Mesenchymal stem cell (in vitro differentiated cells and primary cell): ENCODE results near the gene DST.

Experiments
- DNase-seq: peaks from one replicate; pipeline ENCODE4 v3.0.0-alpha.2; 2013
- H2AFZ ChIP-seq: one replicate; pipeline ENCODE4 v1.6.1; 2013; ENCODE audit warnings: low read depth, mild to moderate bottlenecking, control low read depth, inconsistent platforms, low read length, moderate library complexity
- H2AK5ac ChIP-seq: 2 replicates; pipeline ENCODE4 v1.6.1; 2013; ENCODE audit warnings: low read length, moderate library complexity, mild to moderate bottlenecking, inconsistent platforms; ENCODE audit not compliant: severe bottlenecking
- H2BK120ac ChIP-seq: one replicate; pipeline ENCODE4 v1.6.1; 2013; ENCODE audit warnings: low read depth, mild to moderate bottlenecking, inconsistent platforms, low read length, moderate library complexity
- H2BK12ac ChIP-seq, 2 experiments: one replicate each; pipeline ENCODE4 v1.6.1; 2013; ENCODE audit warnings: inconsistent platforms in 2 of 2, low read length in 2 of 2, mild to moderate bottlenecking in 2 of 2, moderate library complexity in 2 of 2, control low read depth in 1 of 2
- H2BK15ac ChIP-seq: one replicate; pipeline ENCODE4 v1.6.1; 2013; ENCODE audit warnings: mild to moderate bottlenecking, low read depth, inconsistent platforms; ENCODE audit not compliant: poor library complexity, severe bottlenecking
- H2BK5ac ChIP-seq: 2 replicates; pipeline ENCODE4 v1.6.1; 2013; ENCODE audit warnings: low read depth, mild to moderate bottlenecking, low read length, control low read depth, inconsistent platforms; ENCODE audit not compliant: poor library complexity, severe bottlenecking
- H3K14ac ChIP-seq, 2 experiments: one replicate each; pipeline ENCODE4 v1.6.1; 2013; ENCODE audit warnings: inconsistent platforms in 2 of 2, low read length in 2 of 2, control low read depth in 1 of 2, mild to moderate bottlenecking in 1 of 2, moderate library complexity in 1 of 2
- H3K18ac ChIP-seq, 2 experiments: one replicate each; pipeline ENCODE4 v1.6.1; 2013; ENCODE audit warnings: inconsistent platforms in 2 of 2, low read length in 2 of 2, control low read depth in 1 of 2, low read depth in 1 of 2, mild to moderate bottlenecking in 1 of 2
- H3K23ac ChIP-seq, 2 experiments: one replicate each; pipeline ENCODE4 v1.6.1; 2013; ENCODE audit warnings: inconsistent platforms in 2 of 2, low read length in 2 of 2, mild to moderate bottlenecking in 2 of 2, moderate library complexity in 2 of 2, control low read depth in 1 of 2
- H3K27ac ChIP-seq: 2 replicates; pipeline ENCODE4 v1.5.1; 2013; ENCODE audit warnings: mild to moderate bottlenecking, moderate library complexity, low read length, control low read depth, inconsistent platforms; ENCODE audit not compliant: poor library complexity, severe bottlenecking
- H3K27me3 ChIP-seq, 2 experiments: 2 replicates each; pipeline versions ENCODE4 v1.6.1 to v1.7.0; 2013; ENCODE audit warnings: low read length in 2 of 2, mild to moderate bottlenecking in 2 of 2, moderate library complexity in 2 of 2, control low read depth in 1 of 2, inconsistent platforms in 1 of 2; ENCODE audit not compliant: control insufficient read depth in 1 of 2, insufficient read depth in 1 of 2
- H3K36me3 ChIP-seq, 2 experiments: 2 replicates each; pipeline versions ENCODE4 v1.6.1 to v1.7.0; 2013; ENCODE audit warnings: low read length in 2 of 2, control low read depth in 1 of 2, inconsistent platforms in 1 of 2, low read depth in 1 of 2, mild to moderate bottlenecking in 1 of 2; ENCODE audit not compliant: insufficient read depth in 2 of 2, control insufficient read depth in 1 of 2
- H3K4ac ChIP-seq, 2 experiments: one replicate each; pipeline ENCODE4 v1.6.1; 2013; ENCODE audit warnings: inconsistent platforms in 2 of 2, low read length in 2 of 2, mild to moderate bottlenecking in 2 of 2, moderate library complexity in 2 of 2, control low read depth in 1 of 2, low read depth in 1 of 2
- H3K4me1 ChIP-seq: 2 replicates; pipeline ENCODE4 v1.6.1; 2013; ENCODE audit warnings: low read depth, low read length, control low read depth; ENCODE audit not compliant: control insufficient read depth, insufficient read depth
- H3K4me2 ChIP-seq: 2 replicates; pipeline ENCODE4 v1.6.1; 2013; ENCODE audit warnings: low read length, mild to moderate bottlenecking, inconsistent platforms; ENCODE audit not compliant: poor library complexity, severe bottlenecking
- H3K4me3 ChIP-seq, 2 experiments: 2 replicates each; pipeline versions ENCODE4 v1.5.1 to v1.7.0; 2013; ENCODE audit warnings: low read length in 2 of 2, mild to moderate bottlenecking in 2 of 2, control low read depth in 1 of 2, low read depth in 1 of 2; ENCODE audit not compliant: insufficient read depth in 1 of 2
- H3K79me1 ChIP-seq: replicated peaks from 2 replicates; pipeline ENCODE4 v1.6.1; 2013; ENCODE audit warnings: mild to moderate bottlenecking, control low read depth, low read length, inconsistent platforms; ENCODE audit not compliant: poor library complexity, severe bottlenecking
- H3K9ac ChIP-seq: 2 replicates; pipeline ENCODE4 v1.7.0; 2013; ENCODE audit warnings: mild to moderate bottlenecking, low read length, moderate library complexity
- H3K9me3 ChIP-seq: 2 replicates; pipeline ENCODE4 v1.7.0; 2013; ENCODE audit warnings: mild to moderate bottlenecking, low read length; ENCODE audit not compliant: control insufficient read depth
- H4K8ac ChIP-seq: one replicate; pipeline ENCODE4 v1.6.1; 2013; ENCODE audit warnings: inconsistent platforms, mild to moderate bottlenecking, low read length, moderate library complexity
- H4K91ac ChIP-seq: one replicate; pipeline ENCODE4 v1.6.1; 2013; ENCODE audit warnings: mild to moderate bottlenecking, low read length, inconsistent platforms
- WGBS: methylation state at CpG from one replicate; pipeline ENCODE4 v1.1.7; 2013; ENCODE audit warnings: mixed read lengths; 5-methylcytosine and 5-hydroxymethylcytosine counted together

DST gene

GRCh38 chr6:56531839-56532595 is 110.7 kb downstream of the DST start:
- H3K4me1 ChIP-seq = peaks cover 2% of the 10 kb centered on the region
- no peak overlapping the region for H4K91ac ChIP-seq
- no peak overlapping the region for H3K14ac ChIP-seq
- H3K79me1 ChIP-seq = peaks cover 17% of the 10 kb centered on the region
- H3K4ac ChIP-seq = no peak overlapping the region
- H3K27me3 ChIP-seq = no peaks in the 10 kb centered on the region
- no peak overlapping the region for H4K8ac ChIP-seq
- H2BK15ac ChIP-seq = no peak overlapping the region
- H3K23ac ChIP-seq = no peak overlapping the region
- no peak overlapping the region for H3K4me3 ChIP-seq
- H2BK120ac ChIP-seq = no peak overlapping the region
- H2BK5ac ChIP-seq = no peak overlapping the region
- DNase-seq = no peak
- peaks cover 6 to 88% of the 10 kb centered on the region in 2 experiments for H3K36me3 ChIP-seq
- H2AFZ ChIP-seq = no peak overlapping the region
- WGBS = 100% methylated on average over 2 of the region's 5 CpGs
- no peak overlapping the region for H2AK5ac ChIP-seq
- no peak overlapping the region for H3K9ac ChIP-seq
- H3K18ac ChIP-seq = no peak overlapping the region
- no peak overlapping the region for H3K4me2 ChIP-seq
- H3K27ac ChIP-seq = no peak overlapping the region
- H2BK12ac ChIP-seq = no peak overlapping the region
- H3K9me3 ChIP-seq = no peaks in the 10 kb centered on the region

- no peak overlapping the region for H2BK5ac ChIP-seq
- peak overlapping the region; percentile 4 for H3K9ac ChIP-seq
- peaks cover 15% of the 10 kb centered on the region for H3K79me1 ChIP-seq
- peaks cover 3 to 78% of the 10 kb centered on the region in 2 experiments for H3K36me3 ChIP-seq
- no peaks in the 10 kb centered on the region for H3K9me3 ChIP-seq
- H3K14ac ChIP-seq = no peak overlapping the region
- no peak overlapping the region for H4K8ac ChIP-seq
- peaks cover 2% of the 10 kb centered on the region for H3K4me1 ChIP-seq
- no peak overlapping the region for H2BK12ac ChIP-seq
- H3K4me2 ChIP-seq = no peak overlapping the region
- H3K18ac ChIP-seq = no peak overlapping the region
- H2BK120ac ChIP-seq = no peak overlapping the region
- no peak overlapping the region for H3K4ac ChIP-seq
- H4K91ac ChIP-seq = no peak overlapping the region
- no peak overlapping the region for H3K23ac ChIP-seq
- H3K27me3 ChIP-seq = no peaks in the 10 kb centered on the region
- no peak overlapping the region for H2AK5ac ChIP-seq
- DNase-seq = no peak
- no peak overlapping the region for H2BK15ac ChIP-seq
- no peak overlapping the region for H3K27ac ChIP-seq
- no peak overlapping the region for H2AFZ ChIP-seq
- 96% methylated on average over 4 of the region's 4 CpGs for WGBS
- H3K4me3 ChIP-seq = no peak overlapping the region
Observed at GRCh38 chr6:56529594-56530191, 113.0 kb downstream of the DST start.

DNA sequence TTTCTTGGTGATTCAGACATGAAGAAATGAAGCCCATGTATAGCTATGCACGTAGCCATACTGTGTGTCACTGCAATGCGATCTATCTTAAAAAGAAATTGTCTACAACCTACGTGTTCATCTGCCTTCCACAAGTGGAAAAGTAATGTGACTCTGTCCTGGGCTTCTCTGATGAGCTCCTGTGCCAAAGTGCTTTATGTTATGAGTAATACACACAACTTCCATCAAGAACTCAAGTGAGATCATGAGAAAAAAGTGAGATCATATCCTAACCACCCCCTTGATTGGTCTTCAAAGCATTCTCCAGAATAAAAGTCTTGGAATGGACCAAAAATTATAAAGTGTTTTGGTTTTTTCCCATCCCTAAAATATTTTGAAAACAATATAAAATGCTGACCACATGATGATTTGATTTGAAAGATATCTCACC is 114.3 kb downstream of the DST start:
- no peak overlapping the region for H2AK5ac ChIP-seq
- H2BK120ac ChIP-seq = no peak overlapping the region
- no peak overlapping the region for H4K91ac ChIP-seq
- H2BK12ac ChIP-seq = no peak overlapping the region
- H2BK15ac ChIP-seq = no peak overlapping the region
- no peak overlapping the region for H2AFZ ChIP-seq
- H3K4me3 ChIP-seq = peak overlapping the region in 1 of 2 experiments; percentile 17
- no peak overlapping the region for H3K4ac ChIP-seq
- no peaks in the 10 kb centered on the region for H3K9me3 ChIP-seq
- no peak overlapping the region for H3K18ac ChIP-seq
- peaks cover 2% of the 10 kb centered on the region for H3K4me1 ChIP-seq
- peak overlapping the region; percentile 12 for H2BK5ac ChIP-seq
- no peak overlapping the region for H3K23ac ChIP-seq
- no peak overlapping the region for H4K8ac ChIP-seq
- DNase-seq = peak; percentile 88
- H3K14ac ChIP-seq = no peak overlapping the region
- peak overlapping the region; percentile 85 for H3K9ac ChIP-seq
- H3K27ac ChIP-seq = peak overlapping the region; percentile 26
- no peaks in the 10 kb centered on the region for H3K27me3 ChIP-seq
- H3K36me3 ChIP-seq = peaks cover 3 to 66% of the 10 kb centered on the region in 2 experiments
- H3K4me2 ChIP-seq = no peak overlapping the region
- H3K79me1 ChIP-seq = peaks cover 12% of the 10 kb centered on the region
- 64% methylated on average over 3 of the region's 3 CpGs for WGBS

GRCh38 chr6:56527934-56528333 is 114.8 kb downstream of the DST start:
- H3K23ac ChIP-seq = no peak overlapping the region
- H3K9me3 ChIP-seq = no peaks in the 10 kb centered on the region
- no peak overlapping the region for H2BK120ac ChIP-seq
- H3K27me3 ChIP-seq = no peaks in the 10 kb centered on the region
- no peak overlapping the region for H3K18ac ChIP-seq
- H2BK12ac ChIP-seq = no peak overlapping the region
- no peak overlapping the region for H4K91ac ChIP-seq
- peak overlapping the region in 1 of 2 experiments; percentile 17 for H3K4me3 ChIP-seq
- H3K4me2 ChIP-seq = no peak overlapping the region
- peak overlapping the region; percentile 85 for H3K9ac ChIP-seq
- peaks cover 12% of the 10 kb centered on the region for H3K79me1 ChIP-seq
- H2AFZ ChIP-seq = no peak overlapping the region
- H2BK15ac ChIP-seq = no peak overlapping the region
- peaks cover 2% of the 10 kb centered on the region for H3K4me1 ChIP-seq
- H3K27ac ChIP-seq = no peak overlapping the region
- DNase-seq = no peak
- no peak overlapping the region for H4K8ac ChIP-seq
- no peak overlapping the region for H3K14ac ChIP-seq
- H3K4ac ChIP-seq = no peak overlapping the region
- no peak overlapping the region for H2AK5ac ChIP-seq
- H3K36me3 ChIP-seq = peaks cover 3 to 66% of the 10 kb centered on the region in 2 experiments
- H2BK5ac ChIP-seq = no peak overlapping the region
